Nucleus accumbens (tissue), 56 donors: ENCODE measurements around the gene KHDC1L.
"Not testable (repeated sequence)": the region's sequence is repeated elsewhere in the genome, so short reads cannot be mapped to it uniquely, and the experiment has no call there.

Experiments
- DNase-seq, 56 donors: peaks; one replicate each; lab custom pipeline; 2025; lab: John Stamatoyannopoulos, UW

KHDC1L gene

GRCh38 chr6:73225396-73225795, at the start of gene KHDC1L:
KHDC1L (minus strand) TSS chr6:73225496; CDS start chr6:73225408, 88 bp downstream.
- no peak for DNase-seq

- not testable (repeated sequence) for DNase-seq
These were observed 44.0 kb upstream of the KHDC1L start for GRCh38 chr6:73269296-73269695.

- DNase-seq, result not testable (repeated sequence)
These were observed 43.6 kb upstream of the KHDC1L start for GRCh38 chr6:73268896-73269295.

GRCh38 chr6:73264446-73264845, 39.1 kb upstream of the KHDC1L start:
- no peak for DNase-seq

- DNase-seq, result peak in 2 of 56 donors; percentile 26 to 40
These were observed 38.2 kb upstream of the KHDC1L start for GRCh38 chr6:73263570-73263909.

- DNase-seq, result peak in 51 of 56 donors; percentile 10 to 70 (median 43)
These were observed 37.6 kb upstream of the KHDC1L start, which contains the start of gene KHDC1 for GRCh38 chr6:73262671-73263569. KHDC1 (minus strand) TSS chr6:73263196; CDS start chr6:73242517, 20,679 bp downstream.

GRCh38 chr6:73258721-73259120, 33.4 kb upstream of the KHDC1L start:
- no peak for DNase-seq

- DNase-seq, result not testable (repeated sequence)
These were observed 29.0 kb upstream of the KHDC1L start for GRCh38 chr6:73254323-73254722.

- no peak for DNase-seq
These were observed 27.4 kb upstream of the KHDC1L start for GRCh38 chr6:73252703-73253102.

- no peak for DNase-seq
These were observed 24.7 kb upstream of the KHDC1L start for GRCh38 chr6:73250016-73250415.

GRCh38 chr6:73248192-73248903, 23.1 kb upstream of the KHDC1L start:
- DNase-seq, result no peak

- no peak for DNase-seq
These were observed 16.7 kb upstream of the KHDC1L start for GRCh38 chr6:73242001-73242400.

- DNase-seq, result no peak
These were observed 15.4 kb upstream of the KHDC1L start for GRCh38 chr6:73240730-73241129.

- no peak for DNase-seq
These were observed 11.0 kb upstream of the KHDC1L start for GRCh38 chr6:73236144-73236750.

GRCh38 chr6:73234733-73235132, 9.4 kb upstream of the KHDC1L start:
- DNase-seq, result no peak

GRCh38 chr6:73233971-73234370, 8.7 kb upstream of the KHDC1L start:
- not testable (repeated sequence) for DNase-seq

- DNase-seq, result no peak
These were observed 7.8 kb upstream of the KHDC1L start for GRCh38 chr6:73233048-73233447.

- no peak for DNase-seq
These were observed 6.7 kb upstream of the KHDC1L start for GRCh38 chr6:73231986-73232391.

GRCh38 chr6:73227606-73228255, 2.4 kb upstream of the KHDC1L start:
- DNase-seq, result peak in 10 of 56 donors; percentile 1 to 22 (median 6)

- DNase-seq, result no peak
These were observed 8.4 kb downstream of the KHDC1L start for GRCh38 chr6:73216859-73217258.

GRCh38 chr6:73209117-73209516, 16.2 kb downstream of the KHDC1L start:
- DNase-seq, result no peak
